HCT116 (cell line): ENCODE data around the gene KLF3. TPM values are rescaled to one million over a fixed set of nuclear protein-coding genes. Genes with fewer than 3 reads are reported as not detected.

Experiments used
- ATAC-seq: fragments of 200-7000 bp; cut with Tn5 transposase; 2 replicates; pipeline ENCODE4 v1.9.1; 2020; ENCODE audit warnings: mild to moderate bottlenecking, moderate library complexity
- BruUV-seq: library from RNA; stranded (reverse); fragments of 400-500 nt; replicated peaks from 2 replicates; lab custom pipeline; 2021; lab: Mats Ljungman, UMichigan
- CTCF ChIA-PET: fragments of 300-600 bp; sonication (Branson Sonifier 250); formaldehyde crosslinking; loops from one replicate; lab custom pipeline; 2021; ENCODE audit warnings: antibody characterized with exemption; lab: Charles Lee
- POLR2A ChIA-PET: fragments of 300-600, 350-600 bp; sonication (Branson Sonifier 250); formaldehyde crosslinking; loops from one replicate; lab custom pipeline; 2021; ENCODE audit warnings: antibody characterized with exemption; lab: Charles Lee
- RAD21 ChIA-PET, 2 experiments: fragments of 300-600 bp; sonication (Branson Sonifier 250); formaldehyde crosslinking; loops; one replicate each; lab custom pipeline; 2023; ENCODE audit warnings: low total read pairs in 2 of 2; ENCODE audit not compliant: uncharacterized antibody in 2 of 2, unreplicated experiment in 2 of 2, low non-redundant PET in 1 of 2; lab: Charles Lee
- DNase-seq: peaks from one replicate; pipeline ENCODE4 v3.0.0-alpha.2; 2010; ENCODE audit warnings: low read depth, low spot score
- H2AFZ ChIP-seq: fragments of 200-600 bp; shearing (Covaris generic), sonication (generic); 2 replicates; pipeline ENCODE4 v1.6.1; 2017; ENCODE audit warnings: low read depth, mixed run types, mixed read lengths, antibody characterized with exemption, low read length; ENCODE audit not compliant: poor library complexity, severe bottlenecking
- H3K27ac ChIP-seq: 2 replicates; pipeline ENCODE4 v1.5.1; 2012; ENCODE audit warnings: low read depth, low read length
- H3K27me3 ChIP-seq: fragments of 200-600 bp; sonication (generic); 2 replicates; pipeline ENCODE4 v1.6.1; 2016; ENCODE audit warnings: mixed run types, low read length, mixed read lengths; ENCODE audit not compliant: insufficient read depth
- H3K36me3 ChIP-seq, 2 experiments: fragments of 200-500 bp in 1 of 2; fragments of 200-600 bp in 1 of 2; sonication (Bioruptor generic) in 1 of 2; sonication (generic) in 1 of 2; 2 replicates each; pipeline versions ENCODE4 v1.5.1 to v1.6.1; 2014 to 2016; ENCODE audit warnings: low read length in 2 of 2, inconsistent platforms in 1 of 2, mixed read lengths in 1 of 2, mixed run types in 1 of 2; ENCODE audit not compliant: insufficient read depth in 2 of 2, control insufficient read depth in 1 of 2
- H3K4me1 ChIP-seq, 2 experiments: fragments of 200-600 bp in 1 of 2; sonication (generic) in 1 of 2; 2 replicates each; pipeline versions ENCODE4 v1.5.1 to v1.6.1; 2012 to 2017; ENCODE audit warnings: low read length in 2 of 2, inconsistent platforms in 1 of 2, mild to moderate bottlenecking in 1 of 2, mixed read lengths in 1 of 2, mixed run types in 1 of 2, moderate library complexity in 1 of 2; ENCODE audit not compliant: insufficient read depth in 2 of 2, control insufficient read depth in 1 of 2
- H3K4me2 ChIP-seq: fragments of 200-600 bp; sonication (generic); 2 replicates; pipeline ENCODE4 v1.6.1; 2017; ENCODE audit warnings: mixed run types, low read length, mixed read lengths
- H3K4me3 ChIP-seq, 2 experiments: fragments of 200-600 bp in 1 of 2; sonication (generic) in 1 of 2; replicated peaks in 1 of 2; 2 replicates each; pipeline ENCODE4 v1.5.1; 2011 to 2016; ENCODE audit warnings: low read length in 2 of 2, control low read depth in 1 of 2, low read depth in 1 of 2, mild to moderate bottlenecking in 1 of 2, mixed read lengths in 1 of 2, mixed run types in 1 of 2
- H3K79me2 ChIP-seq: fragments of 200-600 bp; sonication (generic); 2 replicates; pipeline ENCODE4 v1.6.1; 2017; ENCODE audit warnings: mild to moderate bottlenecking, mixed run types, low read length, moderate library complexity, mixed read lengths; ENCODE audit not compliant: insufficient read depth
- H3K9ac ChIP-seq: fragments of 200-600 bp; sonication (generic); 2 replicates; pipeline ENCODE4 v1.6.1; 2016; ENCODE audit warnings: low read length, mixed read lengths
- H3K9me2 ChIP-seq: fragments of 200-600 bp; sonication (generic), shearing (Covaris generic); 2 replicates; pipeline ENCODE4 v1.6.1; 2017; ENCODE audit warnings: mixed run types, mild to moderate bottlenecking, moderate library complexity; ENCODE audit not compliant: insufficient read depth
- H3K9me3 ChIP-seq, 2 experiments: fragments of 200-500 bp in 1 of 2; fragments of 200-600 bp in 1 of 2; sonication (Bioruptor generic) in 1 of 2; sonication (generic) in 1 of 2; 2 replicates each; pipeline ENCODE4 v1.6.1; 2014 to 2017; ENCODE audit warnings: low read length in 2 of 2, mixed read lengths in 2 of 2, inconsistent platforms in 1 of 2, low read depth in 1 of 2, mild to moderate bottlenecking in 1 of 2, mixed run types in 1 of 2, moderate library complexity in 1 of 2; ENCODE audit not compliant: control insufficient read depth in 1 of 2, insufficient read depth in 1 of 2
- H4K20me1 ChIP-seq: fragments of 200-600 bp; sonication (generic), shearing (Covaris generic); 2 replicates; pipeline ENCODE4 v1.6.1; 2017; ENCODE audit warnings: mixed run types, mild to moderate bottlenecking, moderate library complexity; ENCODE audit not compliant: insufficient read depth
- CBX3 ChIP-seq: IDR thresholded peaks from 2 replicates; pipeline ENCODE4 v1.6.1; 2012; ENCODE audit warnings: low read depth
- CEBPB ChIP-seq: IDR thresholded peaks from 2 replicates; pipeline ENCODE4 v1.6.1; 2012; ENCODE audit warnings: low read depth
- EGR1 ChIP-seq: IDR thresholded peaks from 2 replicates; pipeline ENCODE4 v1.6.1; 2012; ENCODE audit warnings: low read depth
- ELF1 ChIP-seq: IDR thresholded peaks from 2 replicates; pipeline ENCODE4 v1.6.1; 2012; ENCODE audit warnings: low read depth, borderline replicate concordance
- EZH2 ChIP-seq: fragments of 200-600 bp; sonication (generic); IDR thresholded peaks from 2 replicates; pipeline ENCODE4 v1.6.1; 2017; ENCODE audit warnings: antibody characterized with exemption, mixed run types
- EZH2phosphoT487 ChIP-seq: fragments of 200-600 bp; IDR thresholded peaks from 2 replicates; pipeline ENCODE4 v1.6.1; 2018; ENCODE audit warnings: antibody characterized with exemption, borderline replicate concordance
- FOSL1 ChIP-seq: IDR thresholded peaks from 2 replicates; pipeline ENCODE4 v1.6.1; 2012; ENCODE audit warnings: low read depth
- JUND ChIP-seq: IDR thresholded peaks from 2 replicates; pipeline ENCODE4 v1.6.1; 2012
- POLR2A ChIP-seq: IDR thresholded peaks from 2 replicates; pipeline ENCODE4 v1.7.0; 2011; ENCODE audit warnings: borderline replicate concordance; ENCODE audit not compliant: insufficient read depth, insufficient read length; ENCODE audit errors: extremely low read depth
- POLR2AphosphoS5 ChIP-seq: IDR thresholded peaks from 2 replicates; pipeline ENCODE4 v1.6.1; 2011; ENCODE audit warnings: mild to moderate bottlenecking, low read depth, low read length, moderate library complexity
- RAD21 ChIP-seq: IDR thresholded peaks from 2 replicates; pipeline ENCODE4 v1.6.1; 2012; ENCODE audit warnings: low read depth, mild to moderate bottlenecking
- SIN3A ChIP-seq: IDR thresholded peaks from 2 replicates; pipeline ENCODE4 v1.6.1; 2012; ENCODE audit warnings: low read depth
- SP1 ChIP-seq: IDR thresholded peaks from 2 replicates; pipeline ENCODE4 v1.6.1; 2012; ENCODE audit warnings: low read depth
- TCF7L2 ChIP-seq: IDR thresholded peaks from 2 replicates; pipeline ENCODE4 v1.7.0; 2011; ENCODE audit warnings: borderline replicate concordance, inconsistent platforms; ENCODE audit not compliant: insufficient read depth, insufficient read length; ENCODE audit errors: extremely low read depth
- ZFX ChIP-seq: fragments of 450-650 bp; IDR thresholded peaks from 2 replicates; pipeline ENCODE4 v1.6.1; 2017
- intact Hi-C: fragments of 100-400 bp; cut with micrococcal nuclease; formaldehyde crosslinking; loops from 2 replicates; pipeline ENCODE4 v1.10.0; 2022
- total RNA-seq: library from RNA; stranded (reverse); gene quantifications from one replicate; pipeline ENCODE4 v1.2.1, GENCODE V29; 2021; ENCODE audit not compliant: unreplicated experiment
- TF ChIP-seq, protein P1 (sequence below), 3 experiments: fragments of 200-600 bp in 1 of 3; sonication (generic) in 1 of 3; IDR thresholded peaks in 2 of 3; conservative IDR thresholded peaks in 1 of 3; 2 replicates each; pipeline ENCODE4 v1.5.1; 2012 to 2017; ENCODE audit warnings: low read depth in 2 of 3, low read length in 2 of 3, antibody characterized with exemption in 1 of 3, borderline replicate concordance in 1 of 3, control low read depth in 1 of 3, mild to moderate bottlenecking in 1 of 3, mixed read lengths in 1 of 3, mixed run types in 1 of 3, moderate library complexity in 1 of 3; ENCODE audit not compliant: insufficient read depth in 1 of 3
- TF ChIP-seq, protein P2 (sequence below): IDR thresholded peaks from 2 replicates; pipeline ENCODE4 v1.6.1; 2012; ENCODE audit warnings: low read depth
- TF ChIP-seq, protein P3 (sequence below): IDR thresholded peaks from 2 replicates; pipeline ENCODE4 v1.6.1; 2012
- TF ChIP-seq, protein P4 (sequence below): IDR thresholded peaks from 2 replicates; pipeline ENCODE4 v1.6.1; 2012
- TF ChIP-seq, protein P5 (sequence below): IDR thresholded peaks from 2 replicates; pipeline ENCODE4 v1.6.1; 2011; ENCODE audit warnings: mild to moderate bottlenecking, low read length, moderate library complexity; ENCODE audit not compliant: insufficient replicate concordance; ENCODE audit errors: extremely low read depth

The KLF3 gene
- total RNA-seq, 1 experiment from 2014 or later, result 44.2 TPM

DNA sequence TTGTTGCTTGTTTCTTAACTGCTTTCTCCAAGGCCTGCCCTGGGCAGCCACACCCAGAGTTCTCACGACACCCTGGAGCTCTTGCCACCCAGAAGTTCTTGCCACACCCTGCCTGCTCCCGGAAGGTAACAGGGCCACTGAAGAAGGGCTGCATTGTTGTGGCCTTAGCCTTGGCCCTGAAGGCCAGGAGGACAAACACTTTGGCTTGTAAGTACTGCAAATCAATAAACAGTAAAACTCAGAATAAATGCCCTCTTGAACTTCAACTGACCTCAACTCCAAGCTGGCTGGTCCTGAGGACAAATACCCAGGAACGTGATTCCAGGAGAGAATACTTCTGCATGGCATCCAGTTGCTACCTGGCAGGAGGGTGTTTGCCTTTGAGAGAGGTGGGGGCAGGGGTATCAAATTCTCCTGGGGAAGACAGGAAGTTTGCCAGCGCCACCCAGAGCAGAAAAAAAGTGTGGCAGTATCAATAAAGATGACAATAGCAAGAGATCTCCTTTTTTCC is 64.7 kb downstream of the KLF3 start:
- BruUV-seq, result no TSS peak
- Histone ChIP-seq H3K9me2 (no peaks in the 10 kb centered on the region), H4K20me1 (no peaks in the 10 kb centered on the region), H3K4me1 (peaks cover 32 to 41% of the 10 kb centered on the region in 2 experiments), H2AFZ (peak overlapping the region; percentile 83), H3K9me3 (no peaks in the 10 kb centered on the region; a peak in 1 of 4 replicates), H3K9ac (0 out of 2 replicates have a peak overlapping the region, but pooled peaks have one; percentile 26), H3K79me2 (no peaks in the 10 kb centered on the region), H3K36me3 (no peaks in the 10 kb centered on the region), H3K4me3 (peak overlapping the region; percentile 22 to 32; a peak in 3 of 4 replicates), H3K27me3 (no peaks in the 10 kb centered on the region), H3K27ac (peak overlapping the region; percentile 20; the same call in 1 of the 2 replicates), H3K4me2 (peak overlapping the region; percentile 72)
- intact Hi-C loops, result loop anchor here (1.0 to 2.0 kb wide), 2 partner anchors 54 to 408 kb away; no protein-coding TSS in a partner anchor
- POLR2A ChIA-PET, result interaction anchor here (1.0 to 1.8 kb wide), 4 partner anchors 54 to 568 kb away, joined by 3 to 6 read pairs (median 5); no protein-coding TSS in a partner anchor
- TF ChIP-seq, protein P1, sequence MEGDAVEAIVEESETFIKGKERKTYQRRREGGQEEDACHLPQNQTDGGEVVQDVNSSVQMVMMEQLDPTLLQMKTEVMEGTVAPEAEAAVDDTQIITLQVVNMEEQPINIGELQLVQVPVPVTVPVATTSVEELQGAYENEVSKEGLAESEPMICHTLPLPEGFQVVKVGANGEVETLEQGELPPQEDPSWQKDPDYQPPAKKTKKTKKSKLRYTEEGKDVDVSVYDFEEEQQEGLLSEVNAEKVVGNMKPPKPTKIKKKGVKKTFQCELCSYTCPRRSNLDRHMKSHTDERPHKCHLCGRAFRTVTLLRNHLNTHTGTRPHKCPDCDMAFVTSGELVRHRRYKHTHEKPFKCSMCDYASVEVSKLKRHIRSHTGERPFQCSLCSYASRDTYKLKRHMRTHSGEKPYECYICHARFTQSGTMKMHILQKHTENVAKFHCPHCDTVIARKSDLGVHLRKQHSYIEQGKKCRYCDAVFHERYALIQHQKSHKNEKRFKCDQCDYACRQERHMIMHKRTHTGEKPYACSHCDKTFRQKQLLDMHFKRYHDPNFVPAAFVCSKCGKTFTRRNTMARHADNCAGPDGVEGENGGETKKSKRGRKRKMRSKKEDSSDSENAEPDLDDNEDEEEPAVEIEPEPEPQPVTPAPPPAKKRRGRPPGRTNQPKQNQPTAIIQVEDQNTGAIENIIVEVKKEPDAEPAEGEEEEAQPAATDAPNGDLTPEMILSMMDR (IDR thresholded peaks at IDR 0.05 in 2 of 3, conservative IDR thresholded peaks at IDR 0.05 in 1 of 3; ENCODE audit: borderline replicate concordance in 1 of 3, insufficient read depth in 1 of 3, low read depth in 2 of 3, low read length in 2 of 3), result peak; percentile 53 to 64 (median 54); a peak in 5 of 6 replicates
- no peak for TF ChIP-seq TCF7L2
- peak; percentile 85 for TF ChIP-seq SP1
- TF ChIP-seq, protein P2, sequence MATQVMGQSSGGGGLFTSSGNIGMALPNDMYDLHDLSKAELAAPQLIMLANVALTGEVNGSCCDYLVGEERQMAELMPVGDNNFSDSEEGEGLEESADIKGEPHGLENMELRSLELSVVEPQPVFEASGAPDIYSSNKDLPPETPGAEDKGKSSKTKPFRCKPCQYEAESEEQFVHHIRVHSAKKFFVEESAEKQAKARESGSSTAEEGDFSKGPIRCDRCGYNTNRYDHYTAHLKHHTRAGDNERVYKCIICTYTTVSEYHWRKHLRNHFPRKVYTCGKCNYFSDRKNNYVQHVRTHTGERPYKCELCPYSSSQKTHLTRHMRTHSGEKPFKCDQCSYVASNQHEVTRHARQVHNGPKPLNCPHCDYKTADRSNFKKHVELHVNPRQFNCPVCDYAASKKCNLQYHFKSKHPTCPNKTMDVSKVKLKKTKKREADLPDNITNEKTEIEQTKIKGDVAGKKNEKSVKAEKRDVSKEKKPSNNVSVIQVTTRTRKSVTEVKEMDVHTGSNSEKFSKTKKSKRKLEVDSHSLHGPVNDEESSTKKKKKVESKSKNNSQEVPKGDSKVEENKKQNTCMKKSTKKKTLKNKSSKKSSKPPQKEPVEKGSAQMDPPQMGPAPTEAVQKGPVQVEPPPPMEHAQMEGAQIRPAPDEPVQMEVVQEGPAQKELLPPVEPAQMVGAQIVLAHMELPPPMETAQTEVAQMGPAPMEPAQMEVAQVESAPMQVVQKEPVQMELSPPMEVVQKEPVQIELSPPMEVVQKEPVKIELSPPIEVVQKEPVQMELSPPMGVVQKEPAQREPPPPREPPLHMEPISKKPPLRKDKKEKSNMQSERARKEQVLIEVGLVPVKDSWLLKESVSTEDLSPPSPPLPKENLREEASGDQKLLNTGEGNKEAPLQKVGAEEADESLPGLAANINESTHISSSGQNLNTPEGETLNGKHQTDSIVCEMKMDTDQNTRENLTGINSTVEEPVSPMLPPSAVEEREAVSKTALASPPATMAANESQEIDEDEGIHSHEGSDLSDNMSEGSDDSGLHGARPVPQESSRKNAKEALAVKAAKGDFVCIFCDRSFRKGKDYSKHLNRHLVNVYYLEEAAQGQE, result no peak
- TF ChIP-seq FOSL1, result no peak
- TF ChIP-seq EZH2, result no peak
- TF ChIP-seq SIN3A, result no peak
- TF ChIP-seq, protein P3, sequence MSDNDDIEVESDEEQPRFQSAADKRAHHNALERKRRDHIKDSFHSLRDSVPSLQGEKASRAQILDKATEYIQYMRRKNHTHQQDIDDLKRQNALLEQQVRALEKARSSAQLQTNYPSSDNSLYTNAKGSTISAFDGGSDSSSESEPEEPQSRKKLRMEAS, result 0 out of 2 replicates have a peak, but pooled peaks have one; percentile 62
- TF ChIP-seq, protein P4, sequence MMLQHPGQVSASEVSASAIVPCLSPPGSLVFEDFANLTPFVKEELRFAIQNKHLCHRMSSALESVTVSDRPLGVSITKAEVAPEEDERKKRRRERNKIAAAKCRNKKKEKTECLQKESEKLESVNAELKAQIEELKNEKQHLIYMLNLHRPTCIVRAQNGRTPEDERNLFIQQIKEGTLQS, result no peak
- TF ChIP-seq CEBPB, result peak; percentile 61
- TF ChIP-seq, protein P5, sequence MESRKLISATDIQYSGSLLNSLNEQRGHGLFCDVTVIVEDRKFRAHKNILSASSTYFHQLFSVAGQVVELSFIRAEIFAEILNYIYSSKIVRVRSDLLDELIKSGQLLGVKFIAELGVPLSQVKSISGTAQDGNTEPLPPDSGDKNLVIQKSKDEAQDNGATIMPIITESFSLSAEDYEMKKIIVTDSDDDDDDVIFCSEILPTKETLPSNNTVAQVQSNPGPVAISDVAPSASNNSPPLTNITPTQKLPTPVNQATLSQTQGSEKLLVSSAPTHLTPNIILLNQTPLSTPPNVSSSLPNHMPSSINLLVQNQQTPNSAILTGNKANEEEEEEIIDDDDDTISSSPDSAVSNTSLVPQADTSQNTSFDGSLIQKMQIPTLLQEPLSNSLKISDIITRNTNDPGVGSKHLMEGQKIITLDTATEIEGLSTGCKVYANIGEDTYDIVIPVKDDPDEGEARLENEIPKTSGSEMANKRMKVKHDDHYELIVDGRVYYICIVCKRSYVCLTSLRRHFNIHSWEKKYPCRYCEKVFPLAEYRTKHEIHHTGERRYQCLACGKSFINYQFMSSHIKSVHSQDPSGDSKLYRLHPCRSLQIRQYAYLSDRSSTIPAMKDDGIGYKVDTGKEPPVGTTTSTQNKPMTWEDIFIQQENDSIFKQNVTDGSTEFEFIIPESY, result no peak
- no peak for TF ChIP-seq EGR1
- TF ChIP-seq POLR2A, result no peak
- TF ChIP-seq ZFX, result peak; percentile 22; the same call in 1 of the 2 replicates
- no peak for TF ChIP-seq EZH2phosphoT487
- TF ChIP-seq CBX3, result peak; percentile 70
- TF ChIP-seq RAD21, result peak; percentile 90
- TF ChIP-seq ELF1, result no peak
- no peak for TF ChIP-seq POLR2AphosphoS5
- no peak for TF ChIP-seq JUND
- CTCF ChIA-PET, result interaction anchor here (0.7 to 6.5 kb wide), 6 partner anchors 10 to 555 kb away, joined by 3 to 93 read pairs (median 3); no protein-coding TSS in a partner anchor
- RAD21 ChIA-PET, result interaction anchor here (0.5 to 2.4 kb wide), 8 partner anchors 26 to 665 kb away, joined by 3 to 16 read pairs (median 4); no protein-coding TSS in a partner anchor
- peak; percentile 77 for DNase-seq
- ATAC-seq, result peak; percentile 77
